ENCODE data around the gene ZNF792. TPM values are rescaled to one million over a fixed set of nuclear protein-coding genes. Genes with fewer than 3 reads are reported as not detected.
"Not testable (repeated sequence)": the region's sequence is repeated elsewhere in the genome, so short reads cannot be mapped to it uniquely, and the experiment has no call there.

The ZNF792 gene
- total RNA-seq: 6.5 and 6.8 TPM in 2 replicates

DNA sequence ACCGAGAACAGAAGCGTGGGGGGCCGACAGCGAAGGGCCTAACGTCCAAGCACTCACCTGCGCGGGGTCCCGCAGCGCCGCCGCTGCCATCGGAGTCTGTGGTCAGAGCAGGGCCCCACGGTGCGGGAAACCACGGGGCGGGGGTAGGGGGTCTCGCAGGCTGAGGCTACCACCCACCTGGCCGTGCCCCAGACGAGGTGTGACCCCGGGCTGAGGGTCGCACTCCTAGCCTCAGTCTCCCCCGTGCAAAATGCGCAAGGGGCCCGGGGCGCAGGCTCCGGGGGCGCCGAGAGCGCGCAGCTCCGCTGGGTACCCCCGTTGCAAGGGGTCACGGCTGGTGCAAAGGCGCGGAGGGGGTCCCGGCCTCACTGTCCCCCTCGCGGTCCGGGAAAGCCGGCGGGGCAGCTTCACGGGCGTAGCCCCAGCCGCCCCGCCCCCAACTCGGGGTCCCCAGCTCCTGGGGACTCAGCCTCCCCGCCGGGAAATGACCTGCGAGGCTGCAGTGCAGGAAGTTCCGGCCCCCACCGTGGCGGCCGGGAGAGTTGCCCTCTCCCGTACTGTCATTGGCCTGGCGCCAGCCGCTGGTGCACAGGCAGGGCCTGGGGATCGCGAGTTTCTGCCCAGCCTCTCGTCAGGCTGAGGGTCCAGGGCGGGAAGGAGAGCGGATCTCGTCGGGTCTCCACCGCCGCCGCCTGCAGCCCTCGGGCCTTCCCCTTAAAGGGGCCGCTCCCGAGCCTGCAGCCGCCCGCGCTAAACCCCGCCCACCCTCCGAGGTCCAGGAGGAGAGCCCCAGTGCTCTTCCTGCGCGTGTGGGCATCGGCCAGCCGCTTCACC, at the start of gene ZNF792:
Gene ZNF792, minus strand, starts transcription at position 657 of the 834 bp plus-strand sequence. Its CDS starts 567 bp downstream, at position 90.
- peaks cover 63% of the 10 kb centered on the region for H3K9me3 Mint-ChIP-seq
- H3K4me3 Mint-ChIP-seq: peak within 1 kb of the TSS; percentile 91
- H3K4me1 Mint-ChIP-seq (ENCODE audit: low read depth): peaks cover 22% of the 10 kb centered on the region
- H3K27ac Mint-ChIP-seq: peak within 1 kb of the TSS; percentile 83
- peak; percentile 37 for DNase-seq (ENCODE audit: low spot score)
- peaks cover 3% of the 10 kb centered on the region for H3K27me3 Mint-ChIP-seq (ENCODE audit: insufficient read depth)
- peaks cover 44% of the 10 kb centered on the region for H3K36me3 Mint-ChIP-seq (ENCODE audit: low read depth)
- intact Hi-C loops (cut with micrococcal nuclease): loop anchor here (5.0 kb wide), 2 partner anchors 39 to 191 kb away; partner anchors contain the start of genes GRAMD1A and ZNF599

DNA sequence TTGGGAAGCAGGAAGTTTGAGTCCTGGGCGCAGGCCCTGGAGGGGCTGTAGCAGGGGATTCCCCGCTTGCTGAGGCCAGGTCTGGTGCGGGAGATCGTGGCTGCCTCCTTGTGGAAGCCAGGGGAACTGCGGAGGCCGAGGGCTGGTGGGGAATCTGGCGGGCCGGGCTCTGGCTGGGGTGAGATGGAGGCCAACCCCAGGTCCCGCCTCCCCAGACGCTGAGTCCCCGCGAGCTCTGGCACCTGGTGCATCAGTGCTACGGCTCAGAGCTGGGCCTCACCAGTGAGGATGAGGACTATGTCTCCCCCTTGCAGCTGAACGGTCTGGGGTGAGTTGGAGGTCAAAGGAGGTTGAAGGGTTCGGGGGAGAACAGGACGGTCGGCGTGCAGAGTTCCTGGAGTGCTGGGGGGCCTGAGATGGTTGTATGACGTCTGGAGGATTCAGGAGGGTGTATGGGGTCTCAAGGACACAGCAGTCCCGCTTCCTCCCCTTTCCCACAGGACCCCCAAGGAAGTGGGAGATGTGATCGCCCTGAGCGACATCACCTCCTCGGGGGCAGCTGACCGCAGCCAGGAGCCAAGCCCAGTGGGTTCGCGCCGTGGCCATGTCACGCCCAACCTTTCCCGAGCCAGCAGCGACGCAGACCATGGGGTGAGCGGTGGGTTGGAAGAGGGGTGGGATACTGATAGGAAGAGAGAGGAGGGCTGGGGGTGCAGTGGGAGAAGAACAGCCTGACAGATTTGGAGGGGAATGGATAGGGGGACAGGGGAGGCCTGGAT, 49.2 kb upstream of the ZNF792 start:
- Mint-ChIP-seq H3K27me3 (ENCODE audit: insufficient read depth) (no peaks in the 10 kb centered on the region), H3K4me1 (ENCODE audit: low read depth) (peaks cover 49% of the 10 kb centered on the region), H3K27ac (peak overlapping the region; percentile 74), H3K4me3 (peak overlapping the region; percentile 57), H3K9me3 (no peaks in the 10 kb centered on the region), H3K36me3 (ENCODE audit: low read depth) (peaks cover 46% of the 10 kb centered on the region)
- intact Hi-C loops (cut with micrococcal nuclease): loop anchor here (1.0 kb wide), 2 partner anchors 10 to 40 kb away; no protein-coding TSS in a partner anchor
- DNase-seq (ENCODE audit: low spot score): peak; percentile 59

DNA sequence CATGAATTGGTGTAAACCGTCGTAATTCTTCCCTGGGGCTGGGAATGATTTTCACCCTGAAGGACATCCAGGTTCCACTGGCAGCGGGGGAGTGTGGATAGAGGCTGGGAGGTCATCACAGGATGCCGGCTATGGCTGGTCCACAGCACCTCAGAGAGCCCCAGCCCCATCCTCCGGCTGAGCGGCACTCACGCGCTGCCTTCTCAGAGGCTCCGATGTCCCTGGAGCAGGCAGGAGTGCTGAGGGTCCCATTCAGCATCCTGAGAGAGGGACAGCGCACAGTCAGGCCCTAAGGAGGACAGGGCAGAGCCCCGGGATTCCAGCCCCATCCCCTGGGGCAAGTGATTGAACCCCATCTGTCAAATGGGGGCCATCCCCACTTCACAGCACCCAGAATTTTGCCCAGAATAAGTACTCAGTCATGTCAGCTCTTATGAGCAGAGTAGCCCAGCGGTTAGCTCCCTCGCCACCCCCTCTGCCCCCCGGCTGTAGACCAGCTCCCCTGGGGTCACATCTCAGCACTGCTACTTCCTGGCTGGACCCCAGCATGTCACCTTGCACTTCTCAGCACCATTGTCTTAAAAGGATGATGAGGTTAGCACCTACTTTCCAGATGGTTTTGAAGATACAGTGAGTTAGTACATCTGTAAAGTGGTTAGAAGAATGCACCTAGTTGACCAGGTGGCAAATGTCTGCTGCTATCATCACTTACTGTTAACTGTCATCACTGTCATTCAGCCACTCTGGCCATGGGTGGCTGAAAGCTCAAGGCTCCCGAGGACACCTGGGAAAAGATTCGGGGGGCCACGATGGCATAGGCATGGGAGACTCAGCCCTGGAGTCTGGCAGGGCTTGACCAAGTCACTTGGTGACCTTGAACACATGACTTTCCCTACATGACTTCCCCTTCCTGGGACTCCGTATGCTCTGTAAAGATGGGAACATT, 48.0 kb upstream of the ZNF792 start:
- Mint-ChIP-seq H3K4me3 (no peak overlapping the region), H3K27ac (peak overlapping the region; percentile 74), H3K4me1 (ENCODE audit: low read depth) (peaks cover 49% of the 10 kb centered on the region), H3K9me3 (no peaks in the 10 kb centered on the region), H3K27me3 (ENCODE audit: insufficient read depth) (no peaks in the 10 kb centered on the region), H3K36me3 (ENCODE audit: low read depth) (peaks cover 37% of the 10 kb centered on the region)
- DNase-seq (ENCODE audit: low spot score): no peak
- intact Hi-C loops (cut with micrococcal nuclease): no loop called here

DNA sequence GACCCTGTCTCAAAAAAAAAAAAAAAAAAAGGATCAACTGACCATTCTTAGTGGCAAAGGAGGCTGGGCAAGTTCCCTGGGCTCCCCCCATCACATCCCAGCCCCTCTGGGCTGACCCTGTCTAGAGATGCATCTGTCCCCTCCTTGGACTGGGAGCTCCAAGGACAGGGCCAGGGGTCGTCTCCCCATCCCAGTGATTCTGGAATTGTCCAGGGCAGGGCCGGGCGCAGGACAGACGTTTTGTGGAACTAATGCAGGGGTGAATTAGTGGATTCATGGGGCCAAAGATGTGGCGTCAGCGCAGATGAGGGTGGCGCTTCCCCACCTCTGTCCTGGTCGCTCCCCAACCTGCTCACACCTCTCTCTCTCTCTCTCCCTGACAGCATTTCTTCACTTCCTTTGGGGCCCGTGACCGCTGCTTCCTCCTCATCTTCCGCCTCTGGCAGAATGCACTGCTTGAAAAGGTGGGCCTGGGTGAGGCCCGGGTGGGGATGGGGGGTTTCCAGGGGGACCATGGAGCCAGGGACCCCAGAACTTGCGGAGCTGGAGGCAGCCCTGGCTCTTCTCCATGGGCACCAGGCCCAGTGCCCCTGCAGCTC, 47.2 kb upstream of the ZNF792 start:
- no peak overlapping the region for H3K4me3 Mint-ChIP-seq
- peaks cover 49% of the 10 kb centered on the region for H3K4me1 Mint-ChIP-seq (ENCODE audit: low read depth)

DNA sequence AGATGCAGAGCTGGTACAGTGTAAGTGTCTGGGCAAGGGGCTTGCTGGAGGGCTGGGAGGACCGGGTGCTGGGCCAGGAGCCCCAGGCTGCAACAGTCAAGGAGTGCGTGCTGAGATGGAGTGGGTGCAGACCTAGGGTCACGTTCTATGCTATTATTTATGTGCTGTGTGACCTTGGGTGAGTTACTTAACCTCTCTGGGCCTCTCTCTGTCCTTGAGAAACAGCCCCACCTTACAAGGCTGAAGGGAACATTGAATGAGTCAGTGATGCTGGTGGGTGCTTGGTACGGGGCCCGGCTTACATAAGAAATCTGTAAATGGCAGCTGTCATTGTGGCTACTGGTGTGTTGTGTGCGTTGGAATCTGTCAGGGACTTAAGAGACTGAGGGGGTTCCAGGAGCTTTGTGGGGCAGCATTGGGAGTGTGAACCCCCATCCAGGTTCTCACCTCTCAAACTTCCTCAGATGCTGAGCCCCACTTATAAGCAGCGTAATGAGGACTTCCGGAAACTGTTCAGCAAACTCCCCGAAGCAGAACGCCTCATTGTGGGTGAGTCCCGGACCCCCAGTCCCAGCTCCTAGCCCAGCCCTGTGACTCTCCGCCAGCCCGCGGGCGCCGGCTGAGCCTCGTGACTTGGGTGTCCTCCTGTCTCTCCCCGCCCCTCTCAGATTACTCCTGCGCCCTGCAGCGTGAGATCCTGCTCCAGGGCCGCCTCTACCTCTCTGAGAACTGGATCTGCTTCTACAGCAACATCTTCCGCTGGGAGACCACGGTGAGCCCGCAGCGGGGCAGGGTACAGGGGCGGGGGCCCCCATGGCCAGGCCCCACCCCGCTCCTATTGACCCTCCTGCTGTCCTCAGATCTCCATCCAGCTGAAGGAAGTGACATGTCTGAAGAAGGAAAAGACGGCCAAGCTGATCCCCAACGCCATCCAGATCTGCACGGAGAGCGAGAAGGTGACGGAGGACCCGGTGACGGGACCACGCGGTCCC, 45.7 kb upstream of the ZNF792 start:
- no peak overlapping the region for H3K27ac Mint-ChIP-seq
- H3K4me3 Mint-ChIP-seq: no peak overlapping the region
- H3K36me3 Mint-ChIP-seq (ENCODE audit: low read depth): peaks cover 40% of the 10 kb centered on the region
- H3K27me3 Mint-ChIP-seq (ENCODE audit: insufficient read depth): no peaks in the 10 kb centered on the region
- DNase-seq (ENCODE audit: low spot score): no peak
- peaks cover 44% of the 10 kb centered on the region for H3K4me1 Mint-ChIP-seq (ENCODE audit: low read depth)
- no peaks in the 10 kb centered on the region for H3K9me3 Mint-ChIP-seq
- intact Hi-C loops (cut with micrococcal nuclease): no loop called here

More for the DNA sequence above, 47.2 kb upstream of the ZNF792 start:
- intact Hi-C loops (cut with micrococcal nuclease): no loop called here
- no peak for DNase-seq (ENCODE audit: low spot score)
- Mint-ChIP-seq H3K27ac (no peak overlapping the region), H3K36me3 (ENCODE audit: low read depth) (peaks cover 41% of the 10 kb centered on the region), H3K9me3 (no peaks in the 10 kb centered on the region), H3K27me3 (ENCODE audit: insufficient read depth) (no peaks in the 10 kb centered on the region)

DNA sequence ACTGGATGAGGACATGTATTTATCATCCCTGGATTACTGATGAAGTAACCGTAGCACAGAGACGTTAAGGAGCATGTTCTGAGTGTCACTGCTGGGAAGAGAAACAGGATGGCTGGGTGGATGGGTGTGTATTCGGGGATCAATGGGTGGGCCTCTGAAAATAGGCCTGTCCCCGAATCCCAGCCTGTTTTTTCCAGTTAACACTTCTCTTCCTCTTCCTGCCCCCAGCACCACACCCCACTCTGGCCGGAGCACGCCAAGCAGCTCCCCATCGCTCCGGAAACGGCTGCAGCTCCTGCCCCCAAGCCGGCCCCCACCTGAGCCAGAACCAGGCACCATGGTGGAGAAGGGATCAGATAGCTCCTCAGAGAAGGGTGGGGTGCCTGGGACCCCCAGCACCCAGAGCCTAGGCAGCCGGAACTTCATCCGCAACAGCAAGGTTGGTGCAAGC, 44.9 kb upstream of the ZNF792 start:
- Mint-ChIP-seq H3K4me3 (no peak overlapping the region), H3K27ac (no peak overlapping the region), H3K36me3 (ENCODE audit: low read depth) (peaks cover 34% of the 10 kb centered on the region), H3K9me3 (no peaks in the 10 kb centered on the region), H3K4me1 (ENCODE audit: low read depth) (peaks cover 43% of the 10 kb centered on the region), H3K27me3 (ENCODE audit: insufficient read depth) (no peaks in the 10 kb centered on the region)
- intact Hi-C loops (cut with micrococcal nuclease): no loop called here
- DNase-seq (ENCODE audit: low spot score): no peak

DNA sequence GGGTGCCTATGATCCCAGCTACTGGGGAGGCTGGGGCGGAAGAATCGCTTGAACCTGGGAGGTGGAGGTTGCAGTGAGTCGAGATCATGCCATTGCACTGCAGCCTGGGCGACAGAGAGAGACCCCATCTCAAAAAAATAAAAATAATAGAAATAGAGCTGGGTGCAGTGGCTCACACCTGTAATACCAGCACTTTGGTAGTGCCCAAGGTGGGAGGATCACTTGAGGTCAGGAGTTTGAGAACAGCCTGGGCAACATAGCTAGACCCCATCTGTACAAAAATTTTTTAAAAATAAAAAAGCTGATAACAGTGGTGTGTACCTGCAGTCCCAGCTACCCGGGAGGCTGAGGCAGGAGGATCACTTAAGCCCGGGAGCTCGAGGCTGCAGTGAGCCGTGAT, 43.4 kb upstream of the ZNF792 start:
- H3K27me3 Mint-ChIP-seq (ENCODE audit: insufficient read depth); H3K4me3 Mint-ChIP-seq; H3K9me3 Mint-ChIP-seq; intact Hi-C loops (cut with micrococcal nuclease); H3K27ac Mint-ChIP-seq; DNase-seq (ENCODE audit: low spot score): not testable (repeated sequence)
- Mint-ChIP-seq H3K36me3 (ENCODE audit: low read depth) (peaks cover 26% of the 10 kb centered on the region), H3K4me1 (ENCODE audit: low read depth) (peaks cover 43% of the 10 kb centered on the region)

DNA sequence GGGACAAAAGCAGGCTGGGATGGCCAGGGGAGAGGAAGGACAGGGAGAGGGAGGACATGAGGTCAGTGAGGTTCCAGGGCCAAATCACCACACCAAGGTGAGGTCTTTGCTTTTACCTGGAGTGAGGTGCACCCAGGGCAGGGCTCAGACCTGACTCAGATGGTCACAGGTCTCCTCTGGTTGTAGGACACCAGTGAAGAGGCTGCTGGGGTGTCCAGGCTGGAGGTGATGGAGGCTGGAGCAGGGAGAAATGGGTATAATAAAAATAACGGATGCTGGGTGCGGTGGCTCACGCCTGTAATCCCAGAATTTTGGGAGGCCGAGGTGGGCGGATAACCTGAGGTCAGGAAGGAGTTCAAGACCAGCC, 43.0 kb upstream of the ZNF792 start:
- DNase-seq (ENCODE audit: low spot score): no peak
- peaks cover 25% of the 10 kb centered on the region for H3K36me3 Mint-ChIP-seq (ENCODE audit: low read depth)
- intact Hi-C loops (cut with micrococcal nuclease): no loop called here
- H3K4me3 Mint-ChIP-seq: no peak overlapping the region
- H3K27ac Mint-ChIP-seq: no peak overlapping the region
- H3K9me3 Mint-ChIP-seq: no peaks in the 10 kb centered on the region
- H3K27me3 Mint-ChIP-seq (ENCODE audit: insufficient read depth): no peaks in the 10 kb centered on the region
- peaks cover 43% of the 10 kb centered on the region for H3K4me1 Mint-ChIP-seq (ENCODE audit: low read depth)

DNA sequence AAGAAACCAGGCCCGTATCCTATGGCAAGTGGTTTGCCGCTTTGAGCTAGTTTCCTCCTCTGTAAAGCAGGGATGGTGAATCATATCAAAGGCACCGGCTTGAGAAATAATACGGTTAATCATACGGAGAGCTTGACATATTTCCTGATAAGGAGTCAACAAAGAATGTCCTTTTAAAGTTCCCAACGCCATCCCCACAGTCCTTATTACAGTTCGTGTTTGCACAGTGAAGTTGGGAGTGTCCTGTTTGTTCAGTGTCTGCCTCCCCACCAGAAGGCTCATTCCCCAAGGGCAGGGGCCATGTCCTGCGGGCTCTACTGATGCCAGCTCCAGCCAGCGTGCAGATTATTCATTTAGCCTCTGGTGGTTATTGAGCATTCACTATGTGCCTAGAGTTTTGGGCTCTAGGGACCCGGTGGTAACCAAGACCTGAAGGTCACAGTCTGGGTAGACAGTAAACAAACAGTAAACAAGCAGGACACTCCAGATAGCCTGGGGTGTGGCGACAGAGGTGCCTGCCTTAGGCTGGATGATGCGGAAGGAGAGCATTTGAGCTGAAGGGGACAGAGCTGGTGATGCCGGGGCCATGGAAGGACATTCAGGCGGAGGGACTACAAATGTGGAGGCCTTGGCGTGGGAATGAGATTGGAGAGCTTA, 42.4 kb upstream of the ZNF792 start:
- DNase-seq (ENCODE audit: low spot score): no peak
- Mint-ChIP-seq H3K4me1 (ENCODE audit: low read depth) (peaks cover 43% of the 10 kb centered on the region), H3K27me3 (ENCODE audit: insufficient read depth) (no peaks in the 10 kb centered on the region), H3K27ac (no peak overlapping the region), H3K9me3 (no peaks in the 10 kb centered on the region), H3K36me3 (ENCODE audit: low read depth) (peaks cover 28% of the 10 kb centered on the region), H3K4me3 (no peak overlapping the region)
- intact Hi-C loops (cut with micrococcal nuclease): no loop called here

DNA sequence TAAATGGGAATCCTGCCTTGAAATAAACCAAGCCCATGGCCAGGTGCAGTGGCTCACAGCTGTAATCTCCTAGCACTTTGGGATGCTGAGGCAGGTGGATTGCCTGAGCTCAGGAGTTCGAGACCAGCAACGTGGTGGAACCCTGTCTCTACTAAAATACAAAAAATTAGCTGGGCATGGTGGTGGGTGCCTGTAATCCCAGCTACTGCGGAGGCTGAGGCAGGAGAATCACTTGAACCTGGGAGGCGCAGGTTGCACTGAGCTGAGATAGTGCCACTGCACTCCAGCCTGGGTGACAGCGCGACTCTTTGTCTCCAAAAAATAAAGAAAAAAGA, 41.9 kb upstream of the ZNF792 start:
- H3K4me3 Mint-ChIP-seq; H3K27me3 Mint-ChIP-seq (ENCODE audit: insufficient read depth); H3K27ac Mint-ChIP-seq; DNase-seq (ENCODE audit: low spot score); intact Hi-C loops (cut with micrococcal nuclease); H3K9me3 Mint-ChIP-seq: not testable (repeated sequence)
- Mint-ChIP-seq H3K36me3 (ENCODE audit: low read depth) (peaks cover 31% of the 10 kb centered on the region), H3K4me1 (ENCODE audit: low read depth) (peaks cover 43% of the 10 kb centered on the region)

Data from activated T-helper 1 cell treated with anti-CD3 and anti-CD28 coated beads, Interleukin-12 subunit alpha, Interleukin-12 subunit beta, Interleukin-2, Interleukin-4 antibody, amounts not matched to agents 30 ng/mL and 10 ng/mL and 1 ng/mL, durations not matched to agents 14 hours and 24 hours and 36 hours (primary cell).